ENCODE results near the gene NRG2.

The NRG2 gene

GRCh38 chr5:140007311-140007710 lies 35.8 kb downstream of the NRG2 start:
- DNase-seq (ENCODE audit: low read depth) = no peak

GRCh38 chr5:140005145-140005591 lies 37.9 kb downstream of the NRG2 start:
- DNase-seq (ENCODE audit: low read depth) = no peak

- DNase-seq (ENCODE audit: low read depth) = no peak
Observed at GRCh38 chr5:140004174-140004573, 38.9 kb downstream of the NRG2 start.

- DNase-seq (ENCODE audit: low read depth) = no peak
Observed at GRCh38 chr5:140003519-140003918, 39.6 kb downstream of the NRG2 start.

GRCh38 chr5:140000332-140000731 lies 42.8 kb downstream of the NRG2 start:
- DNase-seq (ENCODE audit: low read depth) = no peak

GRCh38 chr5:139998837-139999236 lies 44.3 kb downstream of the NRG2 start:
- no peak for DNase-seq (ENCODE audit: low read depth)

GRCh38 chr5:139997276-139997675 lies 45.8 kb downstream of the NRG2 start:
- no peak for DNase-seq (ENCODE audit: low read depth)

- no peak for DNase-seq (ENCODE audit: low read depth)
Observed at GRCh38 chr5:139995929-139996328, 47.2 kb downstream of the NRG2 start.

- no peak for DNase-seq (ENCODE audit: low read depth)
Observed at GRCh38 chr5:139994234-139994633, 48.9 kb downstream of the NRG2 start.

- peak; percentile 52 for DNase-seq (ENCODE audit: low read depth)
Observed at GRCh38 chr5:139985733-139986132, 57.4 kb downstream of the NRG2 start.

GRCh38 chr5:139985290-139985689 lies 57.8 kb downstream of the NRG2 start:
- no peak for DNase-seq (ENCODE audit: low read depth)

- DNase-seq (ENCODE audit: low read depth) = no peak
Observed at GRCh38 chr5:139984816-139985215, 58.3 kb downstream of the NRG2 start.

- no peak for DNase-seq (ENCODE audit: low read depth)
Observed at GRCh38 chr5:139982975-139983240, 60.2 kb downstream of the NRG2 start.

- DNase-seq (ENCODE audit: low read depth) = no peak
Observed at GRCh38 chr5:139982157-139982974, 60.7 kb downstream of the NRG2 start.

- DNase-seq (ENCODE audit: low read depth) = no peak
Observed at GRCh38 chr5:139980765-139981164, 62.3 kb downstream of the NRG2 start.

- DNase-seq (ENCODE audit: low read depth) = no peak
Observed at GRCh38 chr5:139979943-139980342, 63.2 kb downstream of the NRG2 start.

- DNase-seq (ENCODE audit: low read depth) = no peak
Observed at GRCh38 chr5:139979518-139979917, 63.6 kb downstream of the NRG2 start.

- DNase-seq (ENCODE audit: low read depth) = no peak
Observed at GRCh38 chr5:139976703-139977102, 66.4 kb downstream of the NRG2 start.

GRCh38 chr5:139975942-139976341 lies 67.2 kb downstream of the NRG2 start:
- no peak for DNase-seq (ENCODE audit: low read depth)

- no peak for DNase-seq (ENCODE audit: low read depth)
Observed at GRCh38 chr5:139975306-139975705, 67.8 kb downstream of the NRG2 start.

GRCh38 chr5:139974661-139975060 lies 68.4 kb downstream of the NRG2 start:
- DNase-seq (ENCODE audit: low read depth) = no peak

- no peak for DNase-seq (ENCODE audit: low read depth)
Observed at GRCh38 chr5:139971202-139971725, 71.8 kb downstream of the NRG2 start.

GRCh38 chr5:139969318-139969717 lies 73.8 kb downstream of the NRG2 start:
- DNase-seq (ENCODE audit: low read depth) = no peak
